H9 (cell line): ENCODE results near the gene HP1BP3. TPM values are rescaled to one million over a fixed set of nuclear protein-coding genes. Genes with fewer than 3 reads are reported as not detected.

Source experiments
- DNase-seq: peaks from one replicate; pipeline ENCODE4 v3.0.0-alpha.2; 2017
- H2AFZ ChIP-seq: one replicate; pipeline ENCODE4 v1.6.1; 2013; ENCODE audit warnings: mild to moderate bottlenecking, low read length, control low read depth, moderate library complexity
- H2AK5ac ChIP-seq: 2 replicates; pipeline ENCODE4 v1.6.1; 2013; ENCODE audit warnings: low read length, control low read depth, mixed read lengths; ENCODE audit not compliant: insufficient read length
- H2BK120ac ChIP-seq: one replicate; pipeline ENCODE4 v1.6.1; 2013; ENCODE audit warnings: low read depth, mild to moderate bottlenecking, low read length, control low read depth, inconsistent platforms; ENCODE audit not compliant: poor library complexity, severe bottlenecking
- H2BK12ac ChIP-seq: 2 replicates; pipeline ENCODE4 v1.6.1; 2013; ENCODE audit warnings: low read length, control low read depth, mixed read lengths, low read depth; ENCODE audit not compliant: insufficient read length
- H2BK15ac ChIP-seq: 2 replicates; pipeline ENCODE4 v1.6.1; 2013; ENCODE audit warnings: low read depth, low read length, control low read depth
- H2BK20ac ChIP-seq: one replicate; pipeline ENCODE4 v1.6.1; 2013; ENCODE audit warnings: low read depth, mild to moderate bottlenecking, low read length, control low read depth, inconsistent platforms; ENCODE audit not compliant: poor library complexity, severe bottlenecking
- H2BK5ac ChIP-seq: 2 replicates; pipeline ENCODE4 v1.6.1; 2013; ENCODE audit warnings: low read length, control low read depth, mixed read lengths; ENCODE audit not compliant: insufficient read length
- H3K14ac ChIP-seq: 2 replicates; pipeline ENCODE4 v1.6.1; 2013; ENCODE audit warnings: low read length, control low read depth; ENCODE audit not compliant: insufficient read depth
- H3K18ac ChIP-seq: 2 replicates; pipeline ENCODE4 v1.6.1; 2013; ENCODE audit warnings: low read depth, mild to moderate bottlenecking, mixed read lengths, low read length, control low read depth; ENCODE audit not compliant: insufficient read length
- H3K23ac ChIP-seq: 2 replicates; pipeline ENCODE4 v1.6.1; 2013; ENCODE audit warnings: low read length, control low read depth, mixed read lengths, low read depth; ENCODE audit not compliant: insufficient read length
- H3K23me2 ChIP-seq: 2 replicates; pipeline ENCODE4 v1.6.1; 2013; ENCODE audit warnings: low read depth, mild to moderate bottlenecking, mixed read lengths, low read length, control low read depth; ENCODE audit not compliant: insufficient read length, poor library complexity, severe bottlenecking
- H3K27ac ChIP-seq: 2 replicates; pipeline ENCODE4 v1.5.1; 2013; ENCODE audit warnings: low read length, control low read depth, mixed read lengths, low read depth; ENCODE audit not compliant: insufficient read length
- H3K27me3 ChIP-seq: 2 replicates; pipeline ENCODE4 v1.6.1; 2013; ENCODE audit warnings: low read length, control low read depth, inconsistent platforms; ENCODE audit not compliant: insufficient read depth
- H3K4ac ChIP-seq: 2 replicates; pipeline ENCODE4 v1.6.1; 2013; ENCODE audit warnings: low read depth, mild to moderate bottlenecking, control low read depth, inconsistent platforms, low read length, moderate library complexity
- H3K4me1 ChIP-seq: 2 replicates; pipeline ENCODE4 v1.6.1; 2013; ENCODE audit warnings: low read length, control low read depth, inconsistent platforms; ENCODE audit not compliant: insufficient read depth
- H3K4me2 ChIP-seq: 2 replicates; pipeline ENCODE4 v1.6.1; 2013; ENCODE audit warnings: low read length, control low read depth, mixed read lengths; ENCODE audit not compliant: insufficient read length, insufficient read depth
- H3K56ac ChIP-seq: 2 replicates; pipeline ENCODE4 v1.6.1; 2013; ENCODE audit warnings: low read depth, mild to moderate bottlenecking, mixed read lengths, low read length, control low read depth; ENCODE audit not compliant: insufficient read length
- H3K79me1 ChIP-seq: 2 replicates; pipeline ENCODE4 v1.6.1; 2013; ENCODE audit warnings: low read depth, mild to moderate bottlenecking, moderate library complexity, low read length, control low read depth, inconsistent platforms; ENCODE audit not compliant: insufficient read depth, poor library complexity, severe bottlenecking
- H3K79me2 ChIP-seq: 2 replicates; pipeline ENCODE4 v1.6.1; 2013; ENCODE audit warnings: low read length, control low read depth, inconsistent platforms; ENCODE audit not compliant: insufficient read depth
- H3K9ac ChIP-seq: 2 replicates; pipeline ENCODE4 v1.6.1; 2013; ENCODE audit warnings: low read length, control low read depth, mixed read lengths; ENCODE audit not compliant: insufficient read length; ENCODE audit errors: extremely low read depth
- H3K9me3 ChIP-seq: one replicate; pipeline ENCODE4 v1.6.1; 2013; ENCODE audit warnings: low read depth, low read length, inconsistent platforms; ENCODE audit not compliant: control insufficient read depth
- H3T11ph ChIP-seq: one replicate; pipeline ENCODE4 v1.6.1; 2013; ENCODE audit warnings: mild to moderate bottlenecking, low read length, control low read depth, inconsistent platforms
- H4K20me1 ChIP-seq: one replicate; pipeline ENCODE4 v1.6.1; 2013; ENCODE audit not compliant: control insufficient read depth, insufficient read length, insufficient read depth
- H4K5ac ChIP-seq: 2 replicates; pipeline ENCODE4 v1.6.1; 2013; ENCODE audit warnings: low read depth, mild to moderate bottlenecking, mixed read lengths, low read length, control low read depth; ENCODE audit not compliant: insufficient read length
- H4K8ac ChIP-seq: replicated peaks from 2 replicates; pipeline ENCODE4 v1.6.1; 2013; ENCODE audit warnings: low read length, control low read depth, mixed read lengths, low read depth; ENCODE audit not compliant: insufficient read length
- H4K91ac ChIP-seq: 2 replicates; pipeline ENCODE4 v1.6.1; 2013; ENCODE audit warnings: low read depth, mild to moderate bottlenecking, moderate library complexity, mixed read lengths, low read length, control low read depth; ENCODE audit not compliant: insufficient read length
- H3K27ac Mint-ChIP-seq, 3 experiments: 2 replicates in 2 of 3; 3 replicates in 1 of 3; pipeline ENCODE4 v1.8.0; 2020 to 2021; ENCODE audit warnings: mixed read lengths in 3 of 3, mild to moderate bottlenecking in 1 of 3, moderate library complexity in 1 of 3
- H3K27me3 Mint-ChIP-seq: 2 replicates; pipeline ENCODE4 v1.8.0; 2021; ENCODE audit warnings: low read depth, mild to moderate bottlenecking, moderate library complexity, mixed read lengths
- H3K36me3 Mint-ChIP-seq, 3 experiments: 2 replicates in 2 of 3; 3 replicates in 1 of 3; pipeline ENCODE4 v1.8.0; 2020 to 2021; ENCODE audit warnings: low read depth in 3 of 3, mixed read lengths in 3 of 3; ENCODE audit not compliant: insufficient read depth in 1 of 3
- H3K4me1 Mint-ChIP-seq, 2 experiments: 2 replicates each; pipeline ENCODE4 v1.8.0; 2020; ENCODE audit warnings: mixed read lengths in 2 of 2
- H3K4me3 Mint-ChIP-seq, 2 experiments: 2 replicates in 1 of 2; 3 replicates in 1 of 2; pipeline ENCODE4 v1.8.0; 2020 to 2021; ENCODE audit warnings: mild to moderate bottlenecking in 2 of 2, mixed read lengths in 2 of 2, moderate library complexity in 1 of 2
- H3K9me3 Mint-ChIP-seq, 2 experiments: 2 replicates in 1 of 2; 3 replicates in 1 of 2; pipeline ENCODE4 v1.8.0; 2020; ENCODE audit warnings: mild to moderate bottlenecking in 2 of 2, mixed read lengths in 2 of 2, moderate library complexity in 1 of 2
- CTCF ChIP-seq: fragments of 200-600 bp; sonication (generic); conservative IDR thresholded peaks from 3 replicates; pipeline ENCODE4 v1.8.0; 2021; ENCODE audit warnings: antibody characterized with exemption, mild to moderate bottlenecking
- total RNA-seq: library from RNA; stranded (reverse); gene quantifications from 2 replicates; pipeline ENCODE4 v1.2.1, GENCODE V29; 2021

The HP1BP3 gene
- total RNA-seq, 1 experiment from 2014 or later: 127 TPM

GRCh38 chr1:20823845-20824244, 36.7 kb upstream of the HP1BP3 start:
- Histone ChIP-seq H3K4me2 (no peak overlapping the region), H2AFZ (no peak overlapping the region)

More at GRCh38 chr1:20823845-20824244, 36.7 kb upstream of the HP1BP3 start:
- no peak overlapping the region for H4K91ac ChIP-seq
- no peaks in the 10 kb centered on the region for H3K9me3 ChIP-seq
- no peak overlapping the region for H4K5ac ChIP-seq
- no peak overlapping the region for H2BK120ac ChIP-seq
- no peaks in the 10 kb centered on the region for H4K20me1 ChIP-seq
- Mint-ChIP-seq H3K4me1 (no peaks in the 10 kb centered on the region), H3K27me3 (no peaks in the 10 kb centered on the region), H3K9me3 (no peaks in the 10 kb centered on the region; a peak in 1 of 5 replicates), H3K27ac (no peak overlapping the region), H3K36me3 (peaks cover 11 to 46% (median 28%) of the 10 kb centered on the region in 3 experiments), H3K4me3 (no peak overlapping the region)
- H3K4me1 ChIP-seq: no peaks in the 10 kb centered on the region
- DNase-seq: no peak
- H2BK20ac ChIP-seq: no peak overlapping the region
- no peak overlapping the region for H3K56ac ChIP-seq
- H3K79me1 ChIP-seq: no peaks in the 10 kb centered on the region
- H3K18ac ChIP-seq: no peak overlapping the region
- no peak overlapping the region for H3T11ph ChIP-seq
- no peak overlapping the region for H3K14ac ChIP-seq
- no peak overlapping the region for H3K4ac ChIP-seq
- no peak overlapping the region for H2AK5ac ChIP-seq
- H3K9ac ChIP-seq: no peak overlapping the region
- H3K27ac ChIP-seq: no peak overlapping the region
- no peak overlapping the region for H2BK15ac ChIP-seq
- no peaks in the 10 kb centered on the region for H3K79me2 ChIP-seq
- no peak overlapping the region for H2BK12ac ChIP-seq
- TF ChIP-seq CTCF: no peak
- H3K27me3 ChIP-seq: no peaks in the 10 kb centered on the region
- H2BK5ac ChIP-seq: no peak overlapping the region
- H4K8ac ChIP-seq: no peak overlapping the region
- no peak overlapping the region for H3K23ac ChIP-seq
- no peaks in the 10 kb centered on the region for H3K23me2 ChIP-seq
